Measurements from ENCODE around the gene GBX2. TPM values are rescaled to one million over a fixed set of nuclear protein-coding genes. Genes with fewer than 3 reads are reported as not detected.

GBX2 gene
- total RNA-seq, 3 donors from 2014 or later: not detected

DNA sequence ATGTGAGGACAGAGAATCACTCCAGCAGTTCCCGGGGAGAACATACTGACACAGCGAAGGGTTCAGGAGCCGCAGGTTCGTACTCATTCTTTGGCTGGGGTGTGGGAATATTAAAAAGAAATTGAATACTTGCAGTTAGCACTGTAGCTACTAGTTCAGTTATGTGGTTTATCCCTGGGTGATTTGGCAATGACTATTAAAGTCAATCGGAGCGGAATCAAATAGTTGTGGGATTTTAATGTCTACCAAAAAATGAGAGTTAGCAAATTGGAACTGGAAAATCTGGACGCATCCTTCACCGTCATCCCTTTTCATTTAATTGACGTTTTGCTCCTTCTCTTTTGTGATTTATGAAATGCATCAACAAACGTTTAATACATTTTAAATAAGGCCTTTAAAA, 50.8 kb downstream of the GBX2 start:
- H3K27ac ChIP-seq: no peak overlapping the region
- intact Hi-C loops (cut with DNase I; ENCODE audit: low total_unique reads): no loop called here
- no peaks in the 10 kb centered on the region for H3K27me3 ChIP-seq
- no peaks in the 10 kb centered on the region for H3K36me3 ChIP-seq
- H3K4me3 ChIP-seq: no peak overlapping the region
- TF ChIP-seq CTCF (IDR thresholded peaks at IDR 0.05) (no peak), POLR2A (IDR thresholded peaks at IDR 0.05) (no peak), POLR2AphosphoS5 (IDR thresholded peaks at IDR 0.05) (no peak)
- peaks cover 0 to 3% of the 10 kb centered on the region in 2 donors for H3K4me1 ChIP-seq
- no peak for DNase-seq (ENCODE audit: low spot score in 2 of 2)
- H3K9me3 ChIP-seq: no peaks in the 10 kb centered on the region

Other genes starting within 250 kb of the GBX2 start
- gene ASB18, start 96.0 kb upstream of the GBX2 start, total RNA-seq: not detected